Adrenal gland (tissue), 5 donors: ENCODE data around the gene HRAS.
"Not testable (repeated sequence)": the region's sequence is repeated elsewhere in the genome, so short reads cannot be mapped to it uniquely, and the experiment has no call there.

ENCODE experiments used
- POLR2A ChIP-seq, 2 donors: fragments of 450-650 bp; IDR thresholded peaks; one replicate each; pipeline ENCODE4 v1.6.1; 2017; ENCODE audit warnings: antibody characterized with exemption in 2 of 2, mild to moderate bottlenecking in 2 of 2, moderate library complexity in 1 of 2
- TF ChIP-seq, protein P1 (sequence below), 6 experiments: fragments of 450-650 bp in 4 of 6; fragments of 200-600 bp in 2 of 6; sonication (generic) in 1 of 6; IDR thresholded peaks; 1 replicate in 5 of 6; 2 replicates in 1 of 6; pipeline versions ENCODE4 v1.5.1 to v1.8.0; 2016 to 2021; ENCODE audit warnings: antibody characterized with exemption in 6 of 6, mild to moderate bottlenecking in 2 of 6, moderate library complexity in 1 of 6
- donor health status: DM: no; HTN: no; CAD: no.

GRCh38 chr11:516918-517685 lies 18.3 kb downstream of the HRAS start:
- TF ChIP-seq, protein P1, sequence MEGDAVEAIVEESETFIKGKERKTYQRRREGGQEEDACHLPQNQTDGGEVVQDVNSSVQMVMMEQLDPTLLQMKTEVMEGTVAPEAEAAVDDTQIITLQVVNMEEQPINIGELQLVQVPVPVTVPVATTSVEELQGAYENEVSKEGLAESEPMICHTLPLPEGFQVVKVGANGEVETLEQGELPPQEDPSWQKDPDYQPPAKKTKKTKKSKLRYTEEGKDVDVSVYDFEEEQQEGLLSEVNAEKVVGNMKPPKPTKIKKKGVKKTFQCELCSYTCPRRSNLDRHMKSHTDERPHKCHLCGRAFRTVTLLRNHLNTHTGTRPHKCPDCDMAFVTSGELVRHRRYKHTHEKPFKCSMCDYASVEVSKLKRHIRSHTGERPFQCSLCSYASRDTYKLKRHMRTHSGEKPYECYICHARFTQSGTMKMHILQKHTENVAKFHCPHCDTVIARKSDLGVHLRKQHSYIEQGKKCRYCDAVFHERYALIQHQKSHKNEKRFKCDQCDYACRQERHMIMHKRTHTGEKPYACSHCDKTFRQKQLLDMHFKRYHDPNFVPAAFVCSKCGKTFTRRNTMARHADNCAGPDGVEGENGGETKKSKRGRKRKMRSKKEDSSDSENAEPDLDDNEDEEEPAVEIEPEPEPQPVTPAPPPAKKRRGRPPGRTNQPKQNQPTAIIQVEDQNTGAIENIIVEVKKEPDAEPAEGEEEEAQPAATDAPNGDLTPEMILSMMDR (IDR thresholded peaks at IDR 0.05), result not testable (repeated sequence)
- TF ChIP-seq POLR2A (IDR thresholded peaks at IDR 0.05), result not testable (repeated sequence)
